GM12872 (cell line): Measurements from ENCODE around the gene DAPL1.

Source experiments
- TF ChIP-seq, protein P1 (sequence below): IDR thresholded peaks from 3 replicates; pipeline ENCODE4 v1.5.1; 2011; ENCODE audit warnings: low read depth, mild to moderate bottlenecking, low read length, moderate library complexity; ENCODE audit not compliant: insufficient read depth

Gene DAPL1

DNA sequence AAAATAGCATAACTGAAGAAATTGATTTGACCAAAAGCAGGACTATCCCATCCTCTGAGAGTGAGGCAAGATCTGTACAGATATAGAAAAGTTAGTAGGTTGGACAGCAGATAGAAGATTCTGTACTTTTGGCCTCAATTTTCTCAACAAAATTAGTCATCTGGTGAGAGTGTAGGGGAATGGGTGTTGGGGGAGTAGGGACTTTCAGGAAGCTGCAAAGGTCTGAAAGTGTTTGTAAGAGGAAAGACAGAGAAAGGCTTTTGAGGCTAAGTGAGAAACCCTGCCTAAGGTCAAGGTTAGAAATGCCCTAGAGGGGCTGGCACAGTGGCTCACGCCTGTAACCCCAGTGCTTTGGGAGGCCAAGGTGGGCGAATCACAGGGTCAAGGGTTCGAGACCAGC, 40.3 kb downstream of the DAPL1 start:
- TF ChIP-seq, protein P1, sequence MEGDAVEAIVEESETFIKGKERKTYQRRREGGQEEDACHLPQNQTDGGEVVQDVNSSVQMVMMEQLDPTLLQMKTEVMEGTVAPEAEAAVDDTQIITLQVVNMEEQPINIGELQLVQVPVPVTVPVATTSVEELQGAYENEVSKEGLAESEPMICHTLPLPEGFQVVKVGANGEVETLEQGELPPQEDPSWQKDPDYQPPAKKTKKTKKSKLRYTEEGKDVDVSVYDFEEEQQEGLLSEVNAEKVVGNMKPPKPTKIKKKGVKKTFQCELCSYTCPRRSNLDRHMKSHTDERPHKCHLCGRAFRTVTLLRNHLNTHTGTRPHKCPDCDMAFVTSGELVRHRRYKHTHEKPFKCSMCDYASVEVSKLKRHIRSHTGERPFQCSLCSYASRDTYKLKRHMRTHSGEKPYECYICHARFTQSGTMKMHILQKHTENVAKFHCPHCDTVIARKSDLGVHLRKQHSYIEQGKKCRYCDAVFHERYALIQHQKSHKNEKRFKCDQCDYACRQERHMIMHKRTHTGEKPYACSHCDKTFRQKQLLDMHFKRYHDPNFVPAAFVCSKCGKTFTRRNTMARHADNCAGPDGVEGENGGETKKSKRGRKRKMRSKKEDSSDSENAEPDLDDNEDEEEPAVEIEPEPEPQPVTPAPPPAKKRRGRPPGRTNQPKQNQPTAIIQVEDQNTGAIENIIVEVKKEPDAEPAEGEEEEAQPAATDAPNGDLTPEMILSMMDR: no peak

DNA sequence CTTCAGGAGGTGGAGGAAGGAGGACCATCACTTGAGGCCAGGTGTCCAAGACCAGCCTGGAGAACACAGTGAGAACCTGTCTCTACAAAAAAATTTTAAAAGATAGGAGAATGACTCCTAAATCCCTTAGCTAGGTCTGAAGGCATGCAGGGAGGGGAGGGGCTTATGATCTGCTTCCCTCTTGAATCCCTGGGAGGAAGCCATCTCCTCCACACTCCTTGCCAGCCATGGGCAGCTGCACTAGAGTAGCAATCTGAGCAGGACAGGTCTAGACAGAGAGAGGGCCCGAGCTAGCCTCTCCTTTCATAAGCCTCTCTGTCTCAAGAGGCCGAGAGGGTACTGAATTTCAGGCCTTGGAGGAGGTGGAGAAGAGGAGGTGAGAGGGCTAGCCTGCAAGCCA, 42.5 kb downstream of the DAPL1 start:
- TF ChIP-seq, protein P1: no peak

DNA sequence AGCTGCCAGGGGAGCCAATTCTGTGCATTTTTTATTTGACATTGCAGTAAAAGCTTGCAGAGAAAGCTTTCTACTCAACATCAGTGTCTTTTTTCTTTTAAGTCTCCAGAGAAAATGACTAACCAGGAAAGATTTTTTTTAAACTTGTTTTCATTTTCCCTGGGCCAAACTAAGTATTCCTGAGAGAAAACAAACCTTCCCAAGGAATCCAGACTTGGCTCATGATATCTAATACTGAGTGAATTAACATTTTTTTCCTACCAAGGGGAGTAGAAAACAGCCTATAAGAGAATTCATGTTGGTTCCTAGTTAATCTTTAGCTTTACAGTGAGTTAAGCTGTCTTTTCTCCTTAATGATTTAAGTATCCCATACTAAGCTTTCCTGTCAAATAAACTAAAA, 46.7 kb downstream of the DAPL1 start:
- TF ChIP-seq, protein P1: no peak

DNA sequence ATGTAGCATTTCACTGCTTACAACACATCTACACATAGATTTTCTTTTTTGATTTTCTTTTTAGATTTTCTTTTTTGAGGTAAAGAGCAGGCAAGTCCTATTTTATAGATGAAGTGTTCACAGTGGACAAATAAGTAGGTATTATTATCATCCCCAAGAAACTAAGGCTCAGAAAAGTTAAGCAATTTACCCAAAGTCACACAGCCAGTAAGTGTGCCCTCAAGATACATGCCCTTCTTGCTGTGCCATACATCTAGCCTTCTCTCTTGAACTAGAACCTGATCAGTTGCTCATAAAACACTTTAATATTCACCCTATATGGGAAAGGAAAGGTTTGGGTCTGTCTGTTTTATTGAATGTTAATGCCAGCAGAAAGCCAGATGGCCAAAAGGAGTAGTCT, 50.3 kb downstream of the DAPL1 start:
- TF ChIP-seq, protein P1: no peak

DNA sequence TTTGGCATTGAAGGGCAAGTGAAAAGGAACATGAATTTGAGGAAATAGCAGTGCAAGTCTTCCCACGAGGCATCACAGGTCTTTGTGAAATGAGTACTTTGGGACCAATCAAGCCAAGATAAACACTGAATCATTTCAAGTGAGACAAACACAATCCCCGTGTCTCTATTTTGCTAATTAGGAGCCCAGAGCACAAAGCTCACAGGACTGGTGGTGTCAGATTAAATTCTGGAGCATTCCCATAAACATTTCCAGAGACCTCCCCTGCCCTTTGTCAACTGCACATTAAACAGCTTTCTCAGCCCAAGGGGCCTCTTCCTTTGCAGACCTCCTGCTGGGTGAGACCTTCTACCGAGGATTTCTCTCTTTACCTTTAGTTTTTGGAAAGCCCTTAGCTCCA, 50.7 kb downstream of the DAPL1 start:
- TF ChIP-seq, protein P1: no peak
